NCI-H524 treated with DMSO at 0.1 percent for 48 hours (cell line): ENCODE results near the gene SOCS1.
"Not testable (repeated sequence)": the region's sequence is repeated elsewhere in the genome, so short reads cannot be mapped to it uniquely, and the experiment has no call there.

Experiments used
- DNase-seq: peaks from one replicate; lab custom pipeline; 2025; lab: John Stamatoyannopoulos, UW

SOCS1 gene

GRCh38 chr16:11255737-11256660 lies at the start of gene SOCS1:
Gene SOCS1, minus strand, starts transcription at chr16:11256204. Its CDS starts 726 bp downstream, at chr16:11255478.
- DNase-seq = no peak

DNA sequence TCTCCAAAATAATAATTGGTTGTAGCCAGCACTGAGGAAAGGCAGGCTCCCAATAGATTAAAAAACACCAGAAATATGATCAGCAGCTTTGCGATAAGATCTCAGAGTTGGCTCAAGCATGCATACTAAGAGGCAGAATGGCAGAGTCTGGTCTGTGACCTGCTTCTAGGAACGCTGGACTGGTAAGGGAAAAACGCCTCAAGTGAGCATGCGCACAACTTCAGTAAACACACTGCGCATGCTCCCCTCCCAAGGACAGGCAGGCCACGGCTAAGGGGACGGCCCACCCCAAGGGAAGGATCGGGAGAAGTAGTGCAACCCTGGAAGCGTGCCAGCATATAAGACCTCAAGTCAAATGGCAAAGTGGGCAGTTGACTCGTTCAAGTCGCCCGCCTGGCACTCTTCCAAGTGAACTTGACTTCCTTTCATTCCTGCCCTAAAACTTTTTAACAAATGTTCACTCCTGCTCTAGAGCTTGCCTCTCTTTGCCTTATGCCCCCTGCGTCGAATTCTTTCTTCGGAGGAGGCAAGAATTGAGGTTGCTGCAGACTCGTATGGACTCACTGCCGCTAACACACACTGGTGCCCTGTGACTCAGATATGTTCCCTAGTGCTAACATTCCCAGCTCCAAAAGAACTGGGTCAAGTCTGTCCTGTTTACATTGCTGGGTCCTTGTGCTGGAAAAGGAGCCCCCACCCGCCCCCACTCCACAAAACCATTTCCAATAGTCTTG lies 47.6 kb upstream of the SOCS1 start:
- DNase-seq = no peak

GRCh38 chr16:11302977-11303376 lies 47.0 kb upstream of the SOCS1 start:
- DNase-seq = no peak

- no peak for DNase-seq
Observed at GRCh38 chr16:11301645-11302501, 45.9 kb upstream of the SOCS1 start.

DNA sequence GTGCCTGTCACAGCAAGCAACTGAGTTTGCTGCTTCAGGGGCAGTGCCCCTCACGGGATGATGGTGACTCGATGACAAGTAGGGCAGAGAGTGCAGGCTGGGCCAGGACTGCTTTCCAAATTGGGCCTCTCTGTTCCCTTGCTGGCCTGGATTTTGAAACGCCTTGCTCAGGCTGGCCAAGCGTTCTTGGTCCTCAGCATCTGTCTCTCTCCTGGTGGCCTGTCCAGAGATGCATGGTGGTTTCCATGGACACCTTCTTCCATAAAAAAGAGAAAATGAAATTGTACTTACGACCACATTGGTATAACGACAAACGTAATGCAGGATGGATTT lies 44.5 kb upstream of the SOCS1 start:
- DNase-seq = no peak

- no peak for DNase-seq
Observed at GRCh38 chr16:11299865-11300559, 44.0 kb upstream of the SOCS1 start.

DNA sequence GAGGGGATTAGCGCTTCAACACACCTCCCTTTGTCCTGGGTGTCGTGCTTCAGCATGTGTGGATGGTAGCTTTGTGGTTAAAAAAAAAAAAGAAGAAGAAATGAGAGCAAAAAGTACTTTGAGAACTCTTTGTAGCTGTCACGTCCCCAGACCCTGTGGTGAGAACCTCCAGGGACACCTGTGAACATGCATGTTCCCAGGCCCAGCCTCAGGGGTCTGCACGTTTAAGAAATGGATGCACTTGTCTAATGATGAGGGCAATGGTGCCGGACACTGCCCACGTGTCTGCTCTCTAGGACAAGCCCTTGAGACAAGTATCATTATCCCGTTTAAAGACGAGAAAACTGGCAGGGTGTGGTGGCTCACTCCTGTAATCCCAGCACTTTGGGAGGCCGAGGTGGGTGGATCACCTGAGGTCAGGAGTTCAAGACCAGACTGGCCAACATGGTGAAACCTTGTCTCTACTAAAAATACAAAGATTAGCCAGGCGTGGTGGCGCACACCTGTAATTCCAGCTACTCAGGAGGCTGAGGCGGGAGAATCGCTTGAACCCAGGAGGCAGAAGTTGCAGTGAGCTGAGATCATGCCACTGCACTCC lies 43.0 kb upstream of the SOCS1 start:
- DNase-seq = not testable (repeated sequence)

DNA sequence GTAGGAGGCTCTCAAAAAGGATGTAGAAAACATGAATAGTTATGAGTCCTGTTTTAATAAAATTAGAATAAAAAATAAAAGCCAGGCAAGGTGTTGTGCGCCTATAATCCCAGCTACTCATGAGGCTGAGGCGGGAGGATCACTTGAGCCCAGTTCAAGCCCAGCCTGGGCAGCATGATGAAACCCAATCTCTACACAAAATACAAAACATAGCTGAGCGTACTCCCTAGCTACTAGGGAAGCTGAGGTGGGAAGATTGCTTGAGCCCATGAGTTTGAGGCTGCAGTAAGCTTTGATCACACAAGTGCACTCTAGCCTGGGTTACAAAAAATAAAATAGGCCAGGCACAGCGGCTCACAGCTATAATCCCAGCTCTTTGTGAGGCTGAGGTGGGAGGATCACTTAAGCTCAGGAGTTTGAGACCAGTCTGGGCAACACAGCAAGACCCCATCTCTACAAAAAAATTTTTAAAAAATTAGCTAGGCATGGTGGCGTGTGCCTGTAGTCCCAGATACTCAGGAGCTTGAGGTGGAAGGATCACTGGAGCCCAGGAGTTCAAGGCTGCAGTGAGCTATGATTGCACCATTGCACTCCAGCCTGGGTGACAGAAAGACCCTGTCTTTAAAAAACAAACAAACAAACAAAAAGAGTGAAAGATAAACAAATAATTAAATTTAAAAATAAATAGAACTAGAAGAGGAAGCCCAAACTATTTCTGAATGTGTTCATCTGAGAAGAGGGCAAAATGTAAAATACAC lies 42.3 kb upstream of the SOCS1 start:
- no peak for DNase-seq

DNA sequence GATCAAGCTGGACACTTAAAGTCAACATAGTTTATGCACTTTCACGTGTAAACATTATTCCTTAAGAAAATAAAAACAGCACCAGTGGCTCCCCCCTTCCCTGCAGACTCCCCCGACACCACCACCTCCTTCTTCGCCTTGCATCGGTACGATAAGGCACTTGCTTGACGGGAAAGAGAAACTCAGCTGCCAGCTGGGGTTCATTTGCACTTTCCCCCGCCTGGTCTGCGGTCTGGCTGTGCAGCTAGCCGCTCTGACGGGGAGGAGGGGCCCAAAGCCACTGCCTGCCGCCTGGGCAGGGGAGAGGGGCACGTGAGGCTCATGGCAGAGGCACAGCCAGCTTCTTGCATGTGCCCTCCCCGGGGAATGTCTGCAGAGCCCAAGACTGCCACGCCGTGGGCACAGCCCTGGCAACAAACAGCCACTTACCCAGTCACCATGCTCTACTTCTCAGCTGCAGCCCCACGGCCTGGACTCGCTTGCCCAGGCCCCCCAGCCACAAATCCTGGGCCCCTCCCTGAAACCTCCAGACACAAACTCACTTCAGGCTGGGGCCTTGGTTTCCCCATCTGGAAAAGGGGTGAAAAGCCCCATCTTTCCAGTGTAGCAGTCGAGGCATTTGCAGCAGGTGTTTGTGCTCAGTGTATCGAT lies 41.6 kb upstream of the SOCS1 start:
- no peak for DNase-seq

GRCh38 chr16:11296706-11297491 lies 40.9 kb upstream of the SOCS1 start:
- DNase-seq = no peak

- DNase-seq = no peak
Observed at GRCh38 chr16:11296351-11296705, 40.3 kb upstream of the SOCS1 start.

DNA sequence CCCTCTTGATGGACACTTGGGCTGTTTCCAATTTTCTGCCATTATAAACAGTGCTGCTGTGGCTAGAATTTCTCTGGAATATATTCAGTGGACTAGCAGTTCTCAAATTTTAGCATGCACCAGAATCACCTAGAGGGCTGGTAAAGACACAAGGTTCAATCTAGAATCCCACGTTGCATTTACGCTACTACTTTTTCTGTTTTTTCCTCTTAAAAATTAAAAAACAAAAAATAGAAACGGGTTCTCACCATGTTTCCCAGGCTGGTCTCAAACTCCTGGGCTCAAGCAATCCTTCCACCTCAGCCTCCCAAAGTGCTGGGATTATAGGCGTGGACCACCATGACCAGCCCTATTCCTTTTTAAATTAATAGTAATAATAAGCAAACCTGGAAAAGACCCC lies 39.7 kb upstream of the SOCS1 start:
- no peak for DNase-seq

GRCh38 chr16:11292076-11292748 lies 36.2 kb upstream of the SOCS1 start:
- DNase-seq = no peak

GRCh38 chr16:11291091-11291703 lies 35.2 kb upstream of the SOCS1 start:
- DNase-seq = no peak

GRCh38 chr16:11290102-11290893 lies 34.3 kb upstream of the SOCS1 start:
- DNase-seq = no peak

DNA sequence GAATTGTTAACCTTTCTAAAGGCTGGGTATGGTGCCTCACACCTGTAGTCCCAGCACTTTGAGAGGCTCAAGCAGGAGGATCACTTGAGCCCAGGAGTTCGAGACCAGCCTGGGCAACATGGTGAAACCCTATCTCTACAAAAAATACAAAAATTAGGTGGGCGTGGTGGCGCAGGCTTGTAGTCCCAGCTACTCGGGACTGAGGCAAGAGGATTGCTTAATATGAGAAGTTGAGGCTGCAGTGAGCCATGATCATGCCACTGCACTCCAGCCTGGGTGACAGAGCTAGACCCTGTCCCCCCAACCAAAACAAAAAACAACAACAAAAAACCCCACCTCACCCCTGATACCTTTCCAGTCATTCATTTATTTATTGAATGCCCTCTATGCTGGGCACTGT lies 33.7 kb upstream of the SOCS1 start:
- DNase-seq = not testable (repeated sequence)

GRCh38 chr16:11289202-11289601 lies 33.2 kb upstream of the SOCS1 start:
- no peak for DNase-seq
